Activated T-cell treated with anti-CD3 and anti-CD28 coated beads, Interleukin-2, amount 50 U/mL, for 24 hours (primary cell): ENCODE data around the gene SMAP1.
A peak's percentile ranks its signal among the peaks of the same experiment; 100 is the strongest.

ENCODE experiments used
- DNase-seq: peaks from one replicate; pipeline ENCODE4 v3.0.0-alpha.2; 2020
- H3K27ac Mint-ChIP-seq: 2 replicates; pipeline ENCODE4 v1.8.0; 2020; ENCODE audit warnings: mild to moderate bottlenecking, mixed read lengths
- H3K27me3 Mint-ChIP-seq: 2 replicates; pipeline ENCODE4 v1.8.0; 2020; ENCODE audit warnings: mixed read lengths
- H3K36me3 Mint-ChIP-seq: 2 replicates; pipeline ENCODE4 v1.8.0; 2020; ENCODE audit warnings: low read depth, mixed read lengths
- H3K4me1 Mint-ChIP-seq: 2 replicates; pipeline ENCODE4 v1.8.0; 2020; ENCODE audit warnings: low read depth, mixed read lengths
- H3K4me3 Mint-ChIP-seq: 2 replicates; pipeline ENCODE4 v1.8.0; 2020; ENCODE audit warnings: mild to moderate bottlenecking, moderate library complexity, mixed read lengths
- H3K9me3 Mint-ChIP-seq: 2 replicates; pipeline ENCODE4 v1.8.0; 2020; ENCODE audit warnings: mixed read lengths

SMAP1 gene

GRCh38 chr6:70700922-70701876, 33.5 kb downstream of the SMAP1 start:
- H3K4me3 Mint-ChIP-seq, result no peak overlapping the region
- peaks cover 16% of the 10 kb centered on the region for H3K36me3 Mint-ChIP-seq
- peaks cover 65% of the 10 kb centered on the region for H3K4me1 Mint-ChIP-seq
- DNase-seq, result no peak
- no peak overlapping the region for H3K27ac Mint-ChIP-seq
- no peaks in the 10 kb centered on the region for H3K27me3 Mint-ChIP-seq
- no peaks in the 10 kb centered on the region for H3K9me3 Mint-ChIP-seq

- H3K36me3 Mint-ChIP-seq, result peaks cover 5% of the 10 kb centered on the region
- no peaks in the 10 kb centered on the region for H3K27me3 Mint-ChIP-seq
- no peak for DNase-seq
- peaks cover 57% of the 10 kb centered on the region for H3K4me1 Mint-ChIP-seq
- no peak overlapping the region for H3K4me3 Mint-ChIP-seq
- no peak overlapping the region for H3K27ac Mint-ChIP-seq
- H3K9me3 Mint-ChIP-seq, result no peaks in the 10 kb centered on the region
These were observed 38.1 kb downstream of the SMAP1 start for GRCh38 chr6:70705772-70706171.

- Mint-ChIP-seq H3K4me1 (peaks cover 50% of the 10 kb centered on the region), H3K36me3 (peaks cover under 1% of the 10 kb centered on the region), H3K27me3 (no peaks in the 10 kb centered on the region), H3K27ac (no peak overlapping the region), H3K4me3 (no peak overlapping the region), H3K9me3 (no peaks in the 10 kb centered on the region)
- DNase-seq, result no peak
These were observed 38.9 kb downstream of the SMAP1 start for GRCh38 chr6:70706491-70707123.

GRCh38 chr6:70707893-70708292, 40.2 kb downstream of the SMAP1 start:
- Mint-ChIP-seq H3K27ac (no peak overlapping the region), H3K9me3 (peaks cover under 1% of the 10 kb centered on the region), H3K27me3 (no peaks in the 10 kb centered on the region), H3K36me3 (peaks cover 7% of the 10 kb centered on the region), H3K4me1 (peaks cover 51% of the 10 kb centered on the region), H3K4me3 (no peak overlapping the region)
- DNase-seq, result no peak

GRCh38 chr6:70708448-70708847, 40.8 kb downstream of the SMAP1 start:
- Mint-ChIP-seq H3K4me3 (no peak overlapping the region), H3K9me3 (peaks cover 6% of the 10 kb centered on the region), H3K27ac (no peak overlapping the region), H3K4me1 (peaks cover 55% of the 10 kb centered on the region), H3K36me3 (peaks cover 12% of the 10 kb centered on the region), H3K27me3 (no peaks in the 10 kb centered on the region)
- DNase-seq, result no peak

- DNase-seq, result no peak
- Mint-ChIP-seq H3K27me3 (no peaks in the 10 kb centered on the region), H3K4me3 (no peak overlapping the region), H3K4me1 (peaks cover 51% of the 10 kb centered on the region), H3K9me3 (peaks cover 14% of the 10 kb centered on the region), H3K36me3 (peaks cover 20% of the 10 kb centered on the region), H3K27ac (no peak overlapping the region)
These were observed 42.1 kb downstream of the SMAP1 start for GRCh38 chr6:70709826-70710225.

GRCh38 chr6:70714716-70715257, 47.1 kb downstream of the SMAP1 start:
- no peak overlapping the region for H3K27ac Mint-ChIP-seq
- H3K36me3 Mint-ChIP-seq, result peaks cover 32% of the 10 kb centered on the region
- no peak for DNase-seq
- peaks cover 14% of the 10 kb centered on the region for H3K9me3 Mint-ChIP-seq
- no peak overlapping the region for H3K4me3 Mint-ChIP-seq
- peaks cover 48% of the 10 kb centered on the region for H3K4me1 Mint-ChIP-seq
- no peaks in the 10 kb centered on the region for H3K27me3 Mint-ChIP-seq

GRCh38 chr6:70717038-70717801, 49.5 kb downstream of the SMAP1 start:
- H3K4me3 Mint-ChIP-seq, result no peak overlapping the region
- peaks cover 32% of the 10 kb centered on the region for H3K36me3 Mint-ChIP-seq
- no peaks in the 10 kb centered on the region for H3K27me3 Mint-ChIP-seq
- no peak for DNase-seq
- H3K27ac Mint-ChIP-seq, result peak overlapping the region; percentile 72
- peaks cover 14% of the 10 kb centered on the region for H3K9me3 Mint-ChIP-seq
- peaks cover 52% of the 10 kb centered on the region for H3K4me1 Mint-ChIP-seq

- DNase-seq, result no peak
- Mint-ChIP-seq H3K27ac (peak overlapping the region; percentile 78), H3K9me3 (no peaks in the 10 kb centered on the region), H3K27me3 (no peaks in the 10 kb centered on the region), H3K36me3 (peaks cover 13% of the 10 kb centered on the region), H3K4me1 (peaks cover 58% of the 10 kb centered on the region), H3K4me3 (peak overlapping the region; percentile 34)
These were observed 56.8 kb downstream of the SMAP1 start for GRCh38 chr6:70724524-70724923.

- H3K27me3 Mint-ChIP-seq, result no peaks in the 10 kb centered on the region
- DNase-seq, result no peak
- H3K4me3 Mint-ChIP-seq, result no peak overlapping the region
- no peak overlapping the region for H3K27ac Mint-ChIP-seq
- H3K9me3 Mint-ChIP-seq, result no peaks in the 10 kb centered on the region
- H3K4me1 Mint-ChIP-seq, result peaks cover 60% of the 10 kb centered on the region
- peaks cover 13% of the 10 kb centered on the region for H3K36me3 Mint-ChIP-seq
These were observed 58.2 kb downstream of the SMAP1 start for GRCh38 chr6:70725817-70726415.

GRCh38 chr6:70734381-70734780, 66.7 kb downstream of the SMAP1 start:
- Mint-ChIP-seq H3K4me1 (peaks cover 41% of the 10 kb centered on the region), H3K9me3 (no peaks in the 10 kb centered on the region)

GRCh38 chr6:70734979-70735378, 67.3 kb downstream of the SMAP1 start:
- peaks cover 50% of the 10 kb centered on the region for H3K36me3 Mint-ChIP-seq
- H3K27me3 Mint-ChIP-seq, result no peaks in the 10 kb centered on the region
- H3K9me3 Mint-ChIP-seq, result no peaks in the 10 kb centered on the region
- DNase-seq, result no peak
- H3K4me1 Mint-ChIP-seq, result peaks cover 36% of the 10 kb centered on the region
- no peak overlapping the region for H3K4me3 Mint-ChIP-seq
- H3K27ac Mint-ChIP-seq, result no peak overlapping the region

More at GRCh38 chr6:70734381-70734780, 66.7 kb downstream of the SMAP1 start:
- Mint-ChIP-seq H3K4me3 (no peak overlapping the region), H3K27me3 (no peaks in the 10 kb centered on the region), H3K36me3 (peaks cover 46% of the 10 kb centered on the region), H3K27ac (no peak overlapping the region)
- DNase-seq, result no peak

GRCh38 chr6:70735513-70735912, 67.8 kb downstream of the SMAP1 start:
- no peak for DNase-seq
- Mint-ChIP-seq H3K36me3 (peaks cover 55% of the 10 kb centered on the region), H3K4me3 (no peak overlapping the region), H3K27me3 (no peaks in the 10 kb centered on the region), H3K27ac (no peak overlapping the region), H3K9me3 (peaks cover 2% of the 10 kb centered on the region), H3K4me1 (peaks cover 35% of the 10 kb centered on the region)

- Mint-ChIP-seq H3K27ac (peak overlapping the region; percentile 1), H3K4me1 (peaks cover 40% of the 10 kb centered on the region), H3K4me3 (no peak overlapping the region), H3K9me3 (peaks cover 16% of the 10 kb centered on the region), H3K27me3 (no peaks in the 10 kb centered on the region), H3K36me3 (peaks cover 75% of the 10 kb centered on the region)
- no peak for DNase-seq
These were observed 70.3 kb downstream of the SMAP1 start for GRCh38 chr6:70738028-70738427.
